Uterus (tissue), 4 donors: Measurements from ENCODE around the gene MAP4. TPM values are rescaled to one million over a fixed set of nuclear protein-coding genes. Genes with fewer than 3 reads are reported as not detected.
"Not testable (repeated sequence)": the region's sequence is repeated elsewhere in the genome, so short reads cannot be mapped to it uniquely, and the experiment has no call there.

ENCODE experiments used
- DNase-seq, 2 donors: peaks; one replicate each; pipeline ENCODE4 v3.0.0-alpha.2; 2019 to 2020
- H3K27ac ChIP-seq, 2 donors: fragments of 200-600 bp; sonication (generic); 1 replicate in 1 of 2; 2 replicates in 1 of 2; pipeline ENCODE4 v1.5.1; 2016 to 2018
- H3K27me3 ChIP-seq, 2 donors: fragments of 200-600 bp; sonication (generic); one replicate each; pipeline ENCODE4 v1.5.1; 2018 to 2019; ENCODE audit warnings: control low read depth in 1 of 2
- H3K36me3 ChIP-seq, 2 donors: fragments of 200-600 bp; sonication (generic); one replicate each; pipeline ENCODE4 v1.5.1; 2019; ENCODE audit warnings: control low read depth in 1 of 2
- H3K4me1 ChIP-seq, 2 donors: fragments of 200-600 bp; sonication (generic); one replicate each; pipeline ENCODE4 v1.5.1; 2018 to 2019; ENCODE audit warnings: control low read depth in 1 of 2
- H3K4me3 ChIP-seq, 2 donors: fragments of 200-600 bp; sonication (generic); 1 replicate in 1 of 2; 2 replicates in 1 of 2; pipeline ENCODE4 v1.5.1; 2018 to 2019; ENCODE audit warnings: mild to moderate bottlenecking in 1 of 2
- H3K9me3 ChIP-seq, 2 donors: fragments of 200-600 bp; sonication (generic); one replicate each; pipeline ENCODE4 v1.5.1; 2019; ENCODE audit warnings: control low read depth in 1 of 2
- CTCF ChIP-seq, 4 experiments: fragments of 200-600 bp in 2 of 4; fragments of 450-650 bp in 2 of 4; sonication (generic) in 2 of 4; IDR thresholded peaks; one replicate each; pipeline ENCODE4 v1.5.1; 2016 to 2019; ENCODE audit warnings: antibody characterized with exemption in 4 of 4, mild to moderate bottlenecking in 2 of 4, moderate library complexity in 1 of 4
- POLR2A ChIP-seq, 2 donors: fragments of 450-650 bp; IDR thresholded peaks; one replicate each; pipeline ENCODE4 v1.6.1; 2016; ENCODE audit warnings: antibody characterized with exemption in 2 of 2, mild to moderate bottlenecking in 1 of 2, moderate library complexity in 1 of 2
- intact Hi-C: fragments of 100-400 bp; cut with DNase I; formaldehyde crosslinking; loops from one replicate; pipeline ENCODE4 v1.15.1; 2023; ENCODE audit warnings: low total_unique reads
- total RNA-seq, 4 donors: library from RNA; depleted of rRNA in 3 of 4; stranded (reverse); fragments of >200 nt in 3 of 4; gene quantifications; one replicate each; pipeline versions ENCODE4 v1.1.0 to v1.2.4, GENCODE V29; 2014 to 2023
- donor health status: DM: yes; HTN: yes; CAD: no.

MAP4 gene
- total RNA-seq, 4 donors from 2014 or later: 51.5 to 264 (median 79.7) TPM

- TF ChIP-seq CTCF (IDR thresholded peaks at IDR 0.05) (no peak), POLR2A (IDR thresholded peaks at IDR 0.05) (no peak)
- H3K36me3 ChIP-seq: no peaks in the 10 kb centered on the region
- intact Hi-C loops: no loop called here
- no peak for DNase-seq
- no peaks in the 10 kb centered on the region for H3K27me3 ChIP-seq
- no peak overlapping the region for H3K4me3 ChIP-seq
- no peaks in the 10 kb centered on the region for H3K4me1 ChIP-seq
- no peaks in the 10 kb centered on the region for H3K9me3 ChIP-seq
- H3K27ac ChIP-seq: no peak overlapping the region
Measured at GRCh38 chr3:47846186-47846879, 169.9 kb downstream of the MAP4 start.

GRCh38 chr3:47841786-47842349 is 174.3 kb downstream of the MAP4 start:
- no peak overlapping the region for H3K27ac ChIP-seq
- no peak for DNase-seq
- H3K36me3 ChIP-seq: no peaks in the 10 kb centered on the region
- TF ChIP-seq POLR2A (IDR thresholded peaks at IDR 0.05): no peak
- no peak for TF ChIP-seq CTCF (IDR thresholded peaks at IDR 0.05)
- H3K4me3 ChIP-seq: no peak overlapping the region
- intact Hi-C loops: no loop called here
- no peaks in the 10 kb centered on the region for H3K9me3 ChIP-seq
- no peaks in the 10 kb centered on the region for H3K4me1 ChIP-seq
- no peaks in the 10 kb centered on the region for H3K27me3 ChIP-seq

GRCh38 chr3:47838503-47838902 is 177.7 kb downstream of the MAP4 start:
- Histone ChIP-seq H3K4me1 (no peaks in the 10 kb centered on the region), H3K27ac (no peak overlapping the region), H3K4me3 (no peak overlapping the region), H3K9me3 (no peaks in the 10 kb centered on the region), H3K27me3 (no peaks in the 10 kb centered on the region), H3K36me3 (no peaks in the 10 kb centered on the region)
- DNase-seq: no peak
- TF ChIP-seq CTCF (IDR thresholded peaks at IDR 0.05) (no peak), POLR2A (IDR thresholded peaks at IDR 0.05) (no peak)
- intact Hi-C loops: loop anchor here (5.0 to 10.0 kb wide), 2 partner anchors 154 to 316 kb away; no protein-coding TSS in a partner anchor

- H3K36me3 ChIP-seq: no peaks in the 10 kb centered on the region
- no peaks in the 10 kb centered on the region for H3K27me3 ChIP-seq
- no peak overlapping the region for H3K4me3 ChIP-seq
- intact Hi-C loops: loop anchor here (5.0 to 10.0 kb wide), 2 partner anchors 155 to 318 kb away; no protein-coding TSS in a partner anchor
- H3K27ac ChIP-seq: no peak overlapping the region
- H3K4me1 ChIP-seq: no peaks in the 10 kb centered on the region
- DNase-seq: no peak
- TF ChIP-seq POLR2A (IDR thresholded peaks at IDR 0.05) (no peak), CTCF (IDR thresholded peaks at IDR 0.05) (no peak)
- H3K9me3 ChIP-seq: no peaks in the 10 kb centered on the region
Measured at GRCh38 chr3:47836986-47837385, 179.2 kb downstream of the MAP4 start.

GRCh38 chr3:47829482-47829881 is 186.7 kb downstream of the MAP4 start:
- DNase-seq, H3K9me3 ChIP-seq, H3K27ac ChIP-seq, H3K36me3 ChIP-seq, intact Hi-C loops, H3K27me3 ChIP-seq, H3K4me3 ChIP-seq, H3K4me1 ChIP-seq: not testable (repeated sequence)
